ENCODE measurements around the gene CYBB.

- TF ChIP-seq, protein P1, sequence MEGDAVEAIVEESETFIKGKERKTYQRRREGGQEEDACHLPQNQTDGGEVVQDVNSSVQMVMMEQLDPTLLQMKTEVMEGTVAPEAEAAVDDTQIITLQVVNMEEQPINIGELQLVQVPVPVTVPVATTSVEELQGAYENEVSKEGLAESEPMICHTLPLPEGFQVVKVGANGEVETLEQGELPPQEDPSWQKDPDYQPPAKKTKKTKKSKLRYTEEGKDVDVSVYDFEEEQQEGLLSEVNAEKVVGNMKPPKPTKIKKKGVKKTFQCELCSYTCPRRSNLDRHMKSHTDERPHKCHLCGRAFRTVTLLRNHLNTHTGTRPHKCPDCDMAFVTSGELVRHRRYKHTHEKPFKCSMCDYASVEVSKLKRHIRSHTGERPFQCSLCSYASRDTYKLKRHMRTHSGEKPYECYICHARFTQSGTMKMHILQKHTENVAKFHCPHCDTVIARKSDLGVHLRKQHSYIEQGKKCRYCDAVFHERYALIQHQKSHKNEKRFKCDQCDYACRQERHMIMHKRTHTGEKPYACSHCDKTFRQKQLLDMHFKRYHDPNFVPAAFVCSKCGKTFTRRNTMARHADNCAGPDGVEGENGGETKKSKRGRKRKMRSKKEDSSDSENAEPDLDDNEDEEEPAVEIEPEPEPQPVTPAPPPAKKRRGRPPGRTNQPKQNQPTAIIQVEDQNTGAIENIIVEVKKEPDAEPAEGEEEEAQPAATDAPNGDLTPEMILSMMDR (IDR thresholded peaks at IDR 0.05; ENCODE audit: insufficient read depth, low read length, poor library complexity, severe bottlenecking), result no peak
- TF ChIP-seq EZH2phosphoT487 (conservative IDR thresholded peaks at IDR 0.05; ENCODE audit: low read length), result no peak
These were observed 19.9 kb upstream of the CYBB start for GRCh38 chrX:37759878-37760418.

Measured in SU-DHL-6 (cell line).